Gastroesophageal sphincter (tissue), 3 donors: Measurements from ENCODE around the gene ZP3.
"Not testable (repeated sequence)": the region's sequence is repeated elsewhere in the genome, so short reads cannot be mapped to it uniquely, and the experiment has no call there.

Experiments
- EP300 ChIP-seq: sonication (generic); formaldehyde crosslinking; IDR thresholded peaks from one replicate; pipeline ENCODE4 v1.6.1; 2017; ENCODE audit warnings: antibody characterized with exemption, mild to moderate bottlenecking
- POLR2A ChIP-seq, 2 donors: fragments of 450-650 bp; IDR thresholded peaks; one replicate each; pipeline ENCODE4 v1.6.1; 2017; ENCODE audit warnings: antibody characterized with exemption in 2 of 2, mild to moderate bottlenecking in 2 of 2, moderate library complexity in 1 of 2
- TF ChIP-seq, protein P1 (sequence below), 4 experiments: fragments of 200-600 bp in 2 of 4; fragments of 450-650 bp in 2 of 4; sonication (generic) in 1 of 4; IDR thresholded peaks; one replicate each; pipeline ENCODE4 v1.5.1; 2017 to 2019; ENCODE audit warnings: antibody characterized with exemption in 4 of 4, mild to moderate bottlenecking in 2 of 4, moderate library complexity in 2 of 4

DNA sequence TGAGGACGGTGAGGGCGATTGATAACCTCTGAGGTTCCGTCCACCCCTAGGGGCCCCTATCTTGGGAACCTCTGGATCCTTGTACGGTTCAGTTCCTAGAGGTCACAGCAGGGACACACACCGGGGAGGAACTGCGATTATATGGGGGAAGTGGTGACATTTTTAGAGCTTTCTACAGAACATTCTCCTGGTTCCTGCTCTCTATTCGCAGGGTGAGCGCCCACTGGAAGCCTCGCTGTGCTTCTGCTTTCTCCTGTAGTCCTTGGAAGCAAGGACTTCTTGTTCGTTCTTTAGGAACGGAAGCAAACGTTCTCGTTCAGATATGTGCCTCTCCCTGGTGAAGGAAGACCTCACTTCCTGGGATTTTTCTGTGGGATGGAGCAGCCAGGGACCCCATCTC lies 63.2 kb downstream of the ZP3 start:
- TF ChIP-seq, protein P1, sequence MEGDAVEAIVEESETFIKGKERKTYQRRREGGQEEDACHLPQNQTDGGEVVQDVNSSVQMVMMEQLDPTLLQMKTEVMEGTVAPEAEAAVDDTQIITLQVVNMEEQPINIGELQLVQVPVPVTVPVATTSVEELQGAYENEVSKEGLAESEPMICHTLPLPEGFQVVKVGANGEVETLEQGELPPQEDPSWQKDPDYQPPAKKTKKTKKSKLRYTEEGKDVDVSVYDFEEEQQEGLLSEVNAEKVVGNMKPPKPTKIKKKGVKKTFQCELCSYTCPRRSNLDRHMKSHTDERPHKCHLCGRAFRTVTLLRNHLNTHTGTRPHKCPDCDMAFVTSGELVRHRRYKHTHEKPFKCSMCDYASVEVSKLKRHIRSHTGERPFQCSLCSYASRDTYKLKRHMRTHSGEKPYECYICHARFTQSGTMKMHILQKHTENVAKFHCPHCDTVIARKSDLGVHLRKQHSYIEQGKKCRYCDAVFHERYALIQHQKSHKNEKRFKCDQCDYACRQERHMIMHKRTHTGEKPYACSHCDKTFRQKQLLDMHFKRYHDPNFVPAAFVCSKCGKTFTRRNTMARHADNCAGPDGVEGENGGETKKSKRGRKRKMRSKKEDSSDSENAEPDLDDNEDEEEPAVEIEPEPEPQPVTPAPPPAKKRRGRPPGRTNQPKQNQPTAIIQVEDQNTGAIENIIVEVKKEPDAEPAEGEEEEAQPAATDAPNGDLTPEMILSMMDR (IDR thresholded peaks at IDR 0.05), result not testable (repeated sequence)
- not testable (repeated sequence) for TF ChIP-seq POLR2A (IDR thresholded peaks at IDR 0.05); EP300
